Caco-2 (cell line): ENCODE results near the gene PPP1R18. TPM values are rescaled to one million over a fixed set of nuclear protein-coding genes. Genes with fewer than 3 reads are reported as not detected.

Experiments
- BruUV-seq: library from RNA; stranded (reverse); fragments of 400-500 nt; replicated peaks from 2 replicates; lab custom pipeline; 2021; lab: Mats Ljungman, UMichigan
- CTCF ChIA-PET: fragments of 300-600 bp; sonication (Branson Sonifier 250); formaldehyde crosslinking; loops from one replicate; lab custom pipeline; 2022; ENCODE audit warnings: antibody characterized with exemption; lab: Charles Lee
- POLR2A ChIA-PET: fragments of 300-600 bp; sonication (Branson Sonifier 250); formaldehyde crosslinking; loops from one replicate; lab custom pipeline; 2022; ENCODE audit warnings: antibody characterized with exemption; lab: Charles Lee
- DNase-seq, 2 experiments: peaks; one replicate each; pipeline versions ENCODE4 v3.0.0 to v3.0.0-alpha.2; 2020 to 2022
- H3K27me3 ChIP-seq: replicated peaks from 2 replicates; pipeline ENCODE4 v1.6.0; 2011; ENCODE audit warnings: low read length; ENCODE audit not compliant: control insufficient read depth, insufficient read depth
- H3K36me3 ChIP-seq: 2 replicates; pipeline ENCODE4 v1.5.1; 2011; ENCODE audit warnings: low read length; ENCODE audit not compliant: control insufficient read depth, insufficient read depth
- H3K4me1 ChIP-seq: fragments of 250-450 bp; sonication (Bioruptor Pico); 2 replicates; pipeline ENCODE4 v1.5.1; 2020; ENCODE audit warnings: mild to moderate bottlenecking
- H3K4me3 ChIP-seq: 2 replicates; pipeline ENCODE4 v1.5.1; 2011; ENCODE audit warnings: low read depth, mild to moderate bottlenecking, control low read depth, low read length
- H3K9me3 ChIP-seq: fragments of 250-450 bp; sonication (Bioruptor Pico); 2 replicates; pipeline ENCODE4 v1.5.1; 2020; ENCODE audit warnings: mild to moderate bottlenecking, moderate library complexity
- H3K27ac Mint-ChIP-seq: one replicate; pipeline ENCODE4 v1.8.0; 2022; ENCODE audit warnings: mixed read lengths; ENCODE audit not compliant: unreplicated experiment
- H3K27me3 Mint-ChIP-seq: one replicate; pipeline ENCODE4 v1.8.0; 2022; ENCODE audit warnings: mixed read lengths; ENCODE audit not compliant: insufficient read depth, unreplicated experiment
- H3K36me3 Mint-ChIP-seq: one replicate; pipeline ENCODE4 v1.8.0; 2022; ENCODE audit warnings: mild to moderate bottlenecking, mixed read lengths; ENCODE audit not compliant: insufficient read depth, unreplicated experiment
- H3K4me1 Mint-ChIP-seq: one replicate; pipeline ENCODE4 v1.8.0; 2022; ENCODE audit warnings: low read depth, mixed read lengths; ENCODE audit not compliant: unreplicated experiment
- H3K4me3 Mint-ChIP-seq: one replicate; pipeline ENCODE4 v1.8.0; 2022; ENCODE audit warnings: mild to moderate bottlenecking, moderate library complexity, mixed read lengths; ENCODE audit not compliant: unreplicated experiment
- H3K9me3 Mint-ChIP-seq: one replicate; pipeline ENCODE4 v1.8.0; 2022; ENCODE audit warnings: mixed read lengths; ENCODE audit not compliant: unreplicated experiment
- CTCF ChIP-seq, 2 experiments: fragments of 200-600 bp in 1 of 2; IDR thresholded peaks; 1 replicate in 1 of 2; 2 replicates in 1 of 2; pipeline versions ENCODE4 v1.5.1 to v1.8.0; 2011 to 2022; ENCODE audit warnings: antibody characterized with exemption in 1 of 2, control low read depth in 1 of 2, inconsistent platforms in 1 of 2, low read depth in 1 of 2, low read length in 1 of 2, mild to moderate bottlenecking in 1 of 2, moderate library complexity in 1 of 2; ENCODE audit not compliant: insufficient read depth in 1 of 2, severe bottlenecking in 1 of 2, unreplicated experiment in 1 of 2
- intact Hi-C: fragments of 100-400 bp; cut with micrococcal nuclease; formaldehyde crosslinking; loops from one replicate; pipeline ENCODE4 v1.10.0; 2022; ENCODE audit not compliant: unreplicated experiment
- total RNA-seq: library from RNA; stranded (reverse); gene quantifications from 2 replicates; pipeline ENCODE4 v1.2.3, GENCODE V29; 2022

PPP1R18 gene
- total RNA-seq, 1 experiment from 2014 or later: 6.6 TPM

DNA sequence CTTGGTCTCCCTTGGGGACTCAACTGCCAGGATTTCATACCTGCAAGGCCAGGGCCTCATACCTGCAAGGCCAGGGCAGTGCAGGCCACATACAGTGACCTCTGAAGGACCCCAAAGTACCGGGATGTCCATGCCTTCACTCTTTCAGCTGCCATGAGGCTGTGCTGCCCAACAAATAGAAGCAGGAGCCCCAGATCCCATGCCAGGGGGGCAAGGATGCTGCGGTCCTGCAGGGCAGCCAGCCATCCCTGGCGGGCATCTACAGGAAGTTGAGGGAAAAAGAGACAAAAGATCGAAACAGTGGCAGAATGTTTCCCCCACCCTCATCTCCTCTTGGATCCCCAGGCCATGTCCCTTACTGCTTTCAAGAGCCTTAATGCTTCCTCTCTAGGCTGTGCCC lies 3.5 kb upstream of the PPP1R18 start:
- CTCF ChIA-PET: interaction anchor here (0.6 to 2.0 kb wide), 5 partner anchors 11 to 65 kb away, joined by 3 to 6 read pairs (median 5); partner anchors contain the start of genes DHX16 and MDC1
- Histone ChIP-seq H3K36me3 (no peaks in the 10 kb centered on the region), H3K9me3 (no peaks in the 10 kb centered on the region), H3K27me3 (no peaks in the 10 kb centered on the region), H3K4me3 (peak overlapping the region; percentile 75), H3K4me1 (peaks cover 22% of the 10 kb centered on the region)
- BruUV-seq: no TSS peak
- intact Hi-C loops: loop anchor here (1.0 kb wide), 1 partner anchor 27 kb away; the partner anchor contains the start of gene MDC1
- no peak for TF ChIP-seq CTCF (IDR thresholded peaks at IDR 0.05; ENCODE audit: insufficient read depth in 1 of 2, low read depth in 1 of 2, low read length in 1 of 2, severe bottlenecking in 1 of 2, unreplicated experiment in 1 of 2)
- no peak for DNase-seq
- Mint-ChIP-seq H3K27ac (peak overlapping the region; percentile 39), H3K9me3 (no peaks in the 10 kb centered on the region), H3K4me3 (peak overlapping the region; percentile 74), H3K27me3 (no peaks in the 10 kb centered on the region), H3K36me3 (peaks cover 10% of the 10 kb centered on the region), H3K4me1 (peaks cover 46% of the 10 kb centered on the region)
- POLR2A ChIA-PET: no interaction called here

DNA sequence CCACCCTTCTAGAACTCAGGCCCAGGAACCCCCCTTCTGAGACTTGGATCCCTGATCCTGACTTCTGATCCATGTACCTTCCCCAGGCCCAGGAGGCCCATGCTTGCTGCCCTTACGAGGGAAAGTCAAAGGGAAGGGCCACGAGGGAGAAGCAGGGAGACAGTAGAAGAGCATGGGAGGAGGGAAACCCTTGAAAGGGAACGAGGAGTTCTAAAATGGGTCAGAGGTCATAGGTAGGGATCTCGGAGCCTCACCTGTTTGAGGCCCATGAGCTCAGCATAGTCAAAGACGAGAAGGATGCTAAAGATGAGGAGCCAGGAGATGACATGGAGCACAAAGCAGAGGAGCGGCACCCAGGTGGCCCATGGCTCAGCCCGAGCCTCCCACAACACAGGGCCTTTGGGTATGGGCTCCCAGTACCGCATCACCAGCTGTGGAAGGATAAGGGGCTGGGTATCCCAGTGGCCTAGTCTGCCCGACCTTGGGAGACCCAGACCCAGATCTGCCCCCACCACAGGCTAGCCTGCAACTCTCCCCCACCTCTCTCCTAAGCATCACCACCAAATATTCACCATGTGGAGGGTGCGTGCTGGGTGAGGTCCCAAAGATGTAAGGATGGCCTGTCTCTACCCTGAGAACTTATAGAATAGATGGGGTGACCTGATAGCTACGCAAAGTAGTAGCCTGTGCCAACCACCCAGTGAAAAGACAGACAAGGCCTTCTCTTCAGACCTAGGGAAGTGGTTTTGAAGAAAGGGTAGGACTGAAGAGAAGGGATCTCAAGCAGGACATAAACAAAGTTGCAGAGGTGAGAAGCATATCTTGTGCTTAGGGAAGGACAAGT lies 2.8 kb upstream of the PPP1R18 start:
- CTCF ChIA-PET: interaction anchor here (1.0 kb wide), 1 partner anchor 13 kb away, joined by 3 read pairs; no protein-coding TSS in a partner anchor
- no peaks in the 10 kb centered on the region for H3K36me3 ChIP-seq
- H3K4me3 ChIP-seq: no peak overlapping the region
- BruUV-seq: no TSS peak
- H3K9me3 Mint-ChIP-seq: no peaks in the 10 kb centered on the region
- intact Hi-C loops: no loop called here
- DNase-seq: no peak
- TF ChIP-seq CTCF (IDR thresholded peaks at IDR 0.05; ENCODE audit: insufficient read depth in 1 of 2, low read depth in 1 of 2, low read length in 1 of 2, severe bottlenecking in 1 of 2, unreplicated experiment in 1 of 2): no peak
- peaks cover 19% of the 10 kb centered on the region for H3K4me1 ChIP-seq
- no peaks in the 10 kb centered on the region for H3K27me3 ChIP-seq
- H3K27ac Mint-ChIP-seq: no peak overlapping the region
- POLR2A ChIA-PET: interaction anchor here (1.4 kb wide), 1 partner anchor 28 kb away, joined by 3 read pairs; the partner anchor contains the start of gene MDC1
- peaks cover 10% of the 10 kb centered on the region for H3K36me3 Mint-ChIP-seq
- no peaks in the 10 kb centered on the region for H3K27me3 Mint-ChIP-seq
- peak overlapping the region; percentile 82 for H3K4me3 Mint-ChIP-seq
- peaks cover 43% of the 10 kb centered on the region for H3K4me1 Mint-ChIP-seq
- no peaks in the 10 kb centered on the region for H3K9me3 ChIP-seq

GRCh38 chr6:30688569-30688968 lies 2.1 kb upstream of the PPP1R18 start:
- H3K4me3 Mint-ChIP-seq: peak overlapping the region; percentile 82
- Histone ChIP-seq H3K4me1 (peaks cover 19% of the 10 kb centered on the region), H3K9me3 (no peaks in the 10 kb centered on the region), H3K36me3 (no peaks in the 10 kb centered on the region), H3K27me3 (no peaks in the 10 kb centered on the region), H3K4me3 (no peak overlapping the region)
- peaks cover 49% of the 10 kb centered on the region for H3K4me1 Mint-ChIP-seq
- H3K36me3 Mint-ChIP-seq: peaks cover 10% of the 10 kb centered on the region
- H3K9me3 Mint-ChIP-seq: no peaks in the 10 kb centered on the region
- no peak for DNase-seq
- ChIA-PET POLR2A (interaction anchor here (1.4 kb wide), 1 partner anchor 29 kb away, joined by 3 read pairs; the partner anchor contains the start of gene MDC1), CTCF (interaction anchor here (1.9 kb wide), 1 partner anchor 9 kb away, joined by 7 read pairs; no protein-coding TSS in a partner anchor)
- no peak for TF ChIP-seq CTCF (IDR thresholded peaks at IDR 0.05; ENCODE audit: insufficient read depth in 1 of 2, low read depth in 1 of 2, low read length in 1 of 2, severe bottlenecking in 1 of 2, unreplicated experiment in 1 of 2)
- no peaks in the 10 kb centered on the region for H3K27me3 Mint-ChIP-seq
- no TSS peak for BruUV-seq
- H3K27ac Mint-ChIP-seq: no peak overlapping the region
- intact Hi-C loops: no loop called here
